Tongue (tissue), 1 donor: Measurements from ENCODE around the gene TARP.
"Not testable (repeated sequence)": the region's sequence is repeated elsewhere in the genome, so short reads cannot be mapped to it uniquely, and the experiment has no call there.

Experiments
- DNase-seq: peaks from one replicate; pipeline ENCODE4 v3.0.0-alpha.2; 2015

Gene TARP

DNA sequence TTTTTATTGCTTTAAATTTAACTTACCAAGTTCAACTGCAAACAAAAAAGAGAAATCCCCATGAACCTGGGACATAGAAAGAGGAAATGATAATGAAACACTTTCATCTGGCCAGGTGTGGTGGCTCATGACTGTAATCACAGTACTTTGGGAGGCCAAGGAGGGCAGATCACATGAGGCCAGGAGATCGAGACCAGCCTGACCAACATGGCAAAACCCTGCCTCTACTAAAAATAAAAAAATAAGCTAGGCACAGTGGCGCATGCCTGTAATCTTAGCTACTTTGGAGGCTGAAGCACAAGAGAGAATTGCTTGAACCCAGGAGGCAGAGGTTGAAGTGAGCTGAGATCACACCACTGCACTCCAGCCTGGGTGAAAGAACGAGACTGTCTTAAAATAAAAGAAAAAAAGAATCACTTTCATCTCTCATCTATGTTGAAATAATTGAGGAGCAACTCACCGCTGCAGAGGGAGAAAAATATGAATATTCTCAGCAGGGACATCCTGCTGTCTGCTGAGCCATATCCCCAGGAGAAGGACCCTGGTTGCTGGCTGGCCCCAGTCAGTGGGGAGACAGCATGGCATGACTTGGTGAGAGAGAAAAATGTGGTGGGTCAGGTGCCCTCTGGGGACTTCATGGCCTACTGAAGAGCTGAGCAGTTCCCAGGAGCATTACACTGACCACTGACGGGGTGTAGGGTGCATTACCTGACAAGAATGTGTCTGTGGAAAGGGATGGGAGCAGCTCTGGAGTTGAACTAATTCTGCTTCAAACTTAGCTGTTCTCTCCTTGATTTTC lies 22.8 kb upstream of the TARP start:
- DNase-seq: no peak

DNA sequence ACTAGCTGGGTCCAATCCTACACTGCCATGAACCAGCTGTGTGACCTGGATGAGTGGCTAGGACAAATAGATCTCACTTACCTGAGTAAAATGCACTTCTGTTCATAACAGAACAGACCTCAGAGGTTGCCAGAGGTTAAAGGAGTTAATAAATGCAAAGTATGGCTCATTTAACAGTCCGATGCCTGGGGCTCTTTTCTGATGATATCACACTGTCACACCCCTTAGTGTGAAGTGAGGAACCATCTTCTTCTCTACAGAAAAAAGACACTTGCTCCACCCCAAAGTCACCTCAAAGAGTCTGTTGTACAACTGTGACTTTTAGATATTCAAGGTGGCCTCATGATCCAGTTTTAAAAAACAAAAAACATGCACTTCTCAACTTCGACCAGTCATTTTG lies 21.5 kb upstream of the TARP start:
- DNase-seq: no peak

DNA sequence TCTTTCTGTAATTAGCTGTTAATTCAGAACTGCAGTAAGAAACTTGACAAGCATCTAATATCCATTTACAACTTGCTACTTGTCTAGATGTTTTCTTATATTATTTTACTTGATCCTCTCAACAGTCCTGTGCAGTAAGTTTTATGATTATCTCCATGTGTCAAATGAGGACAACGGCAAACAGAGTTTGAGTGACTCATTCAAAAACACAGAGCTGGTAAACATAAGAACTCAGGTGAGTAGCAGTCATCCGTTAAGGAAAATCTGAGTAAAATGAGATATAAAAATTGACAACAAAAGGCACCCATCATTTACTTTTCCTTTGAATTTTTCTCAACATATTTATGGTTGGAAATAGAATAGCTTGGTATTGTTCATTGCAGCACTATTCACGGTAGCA lies 19.0 kb upstream of the TARP start:
- no peak for DNase-seq

DNA sequence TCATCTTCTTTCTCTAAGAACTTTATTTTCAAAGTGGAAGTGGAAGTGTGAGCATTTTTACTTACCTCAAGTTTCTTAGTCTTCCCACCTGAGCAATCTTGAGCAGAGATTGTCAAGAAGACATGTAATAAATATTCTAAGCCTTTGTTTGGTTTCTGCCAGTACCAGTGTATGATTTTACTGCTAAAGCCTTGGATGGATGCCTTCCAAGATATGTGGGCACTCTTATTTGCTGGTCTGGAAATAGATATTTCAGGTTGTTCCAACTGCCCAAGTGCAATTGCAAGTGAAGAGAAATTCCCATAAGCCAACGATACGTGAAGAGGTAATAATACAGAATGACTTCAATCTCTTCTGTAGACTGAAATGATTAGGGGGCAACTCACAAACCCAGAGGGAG lies 18.2 kb upstream of the TARP start:
- DNase-seq: no peak

DNA sequence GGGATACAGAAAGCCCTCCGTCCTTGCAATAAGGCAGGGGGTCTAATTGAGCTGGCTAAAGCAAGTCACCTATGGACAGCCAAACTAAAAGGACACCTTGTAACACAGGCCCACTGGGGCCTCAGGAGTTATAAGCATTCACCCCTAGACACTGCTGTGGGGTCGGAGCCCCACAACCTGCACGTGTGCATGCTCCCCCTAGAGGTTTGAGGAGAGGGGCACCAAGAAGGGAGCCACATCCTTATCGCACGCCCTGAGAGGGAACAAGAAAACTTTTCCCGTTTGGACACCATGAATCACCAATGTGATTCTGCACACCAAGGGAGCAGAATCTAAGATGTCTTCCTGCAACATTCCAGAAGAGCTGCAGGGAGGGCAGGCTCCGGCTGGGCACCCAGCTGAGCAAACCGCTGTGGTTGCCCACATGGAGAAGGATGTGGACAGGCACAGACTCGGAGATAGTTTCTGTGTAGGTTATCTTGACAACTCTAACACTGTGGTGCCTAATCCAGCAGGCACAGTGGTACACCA lies 17.7 kb upstream of the TARP start:
- DNase-seq: no peak

DNA sequence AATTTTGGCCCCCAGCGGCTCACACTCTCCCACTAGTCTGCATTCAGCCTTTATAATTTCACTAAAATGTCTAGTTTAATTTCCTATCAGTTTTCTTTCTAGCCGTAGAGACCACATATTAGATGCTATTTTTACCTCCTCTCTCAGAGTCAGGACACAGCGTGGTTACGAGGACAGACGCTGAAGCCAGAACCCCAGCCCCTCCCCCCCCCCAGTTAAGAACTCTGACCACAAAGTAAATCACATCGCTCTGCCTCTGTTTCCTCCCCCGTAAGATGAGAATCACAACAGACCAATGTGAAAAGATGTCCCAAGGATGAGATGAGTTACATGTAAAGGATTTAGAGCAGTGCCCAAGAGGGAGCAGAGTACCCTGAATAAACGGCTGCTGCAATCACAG lies 11.1 kb upstream of the TARP start:
- DNase-seq: no peak

DNA sequence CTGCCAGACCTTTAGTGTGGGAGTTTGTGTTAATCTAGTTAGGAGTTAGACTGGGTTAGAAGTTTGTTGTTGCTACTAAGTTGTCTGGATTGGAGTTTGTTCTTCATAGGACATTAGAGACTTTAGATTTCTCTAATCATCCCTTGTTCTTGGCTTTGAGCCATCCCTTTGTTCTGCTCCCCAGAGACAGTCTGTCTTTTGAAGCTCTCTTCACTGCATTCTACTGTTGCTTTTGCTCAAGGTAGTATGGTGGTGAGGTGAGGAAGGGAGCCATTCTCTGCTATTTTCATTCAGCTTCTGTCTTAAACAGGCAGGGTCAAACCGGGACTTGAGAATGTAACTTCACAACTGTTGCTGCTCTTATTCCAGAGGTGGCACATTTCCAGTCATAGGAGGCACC lies 10.4 kb upstream of the TARP start:
- no peak for DNase-seq

DNA sequence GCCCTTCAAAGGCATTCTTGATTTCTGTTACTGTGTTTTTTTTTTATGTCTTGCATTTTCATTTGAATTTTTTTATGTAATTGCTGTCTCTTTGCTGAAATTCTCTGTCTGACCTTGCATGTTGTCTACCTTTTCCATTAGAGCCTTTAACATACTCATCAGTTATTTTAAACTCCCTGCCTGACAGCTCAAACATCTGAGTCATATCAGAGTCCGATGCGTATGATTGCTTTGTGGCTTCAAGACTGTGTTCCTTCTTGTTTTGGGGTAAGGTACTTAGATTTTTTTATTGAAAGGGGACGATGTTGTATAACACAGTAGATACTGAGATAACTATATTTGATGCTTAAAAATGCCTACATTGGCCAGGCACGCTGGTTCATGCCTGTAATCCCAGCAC lies 9.7 kb upstream of the TARP start:
- DNase-seq: no peak

DNA sequence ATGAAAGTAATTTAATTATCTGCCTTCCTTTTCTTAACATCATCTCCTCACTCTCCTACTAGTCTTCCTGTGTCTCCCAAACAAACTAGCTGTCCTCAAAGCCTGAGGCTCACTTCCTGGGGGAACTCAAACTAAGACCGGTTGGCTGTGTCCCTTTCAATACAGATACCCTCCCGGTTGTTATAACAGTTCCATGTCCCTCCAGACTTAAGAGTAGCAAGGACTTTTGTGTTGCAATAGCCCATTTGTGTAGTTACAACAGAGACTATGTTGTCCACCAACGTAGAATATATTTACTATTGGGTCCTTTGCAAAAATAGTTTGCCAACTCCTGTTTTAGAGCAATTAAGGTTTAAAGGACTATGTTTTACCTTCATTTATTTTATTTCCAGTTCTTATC lies 8.6 kb upstream of the TARP start:
- no peak for DNase-seq

DNA sequence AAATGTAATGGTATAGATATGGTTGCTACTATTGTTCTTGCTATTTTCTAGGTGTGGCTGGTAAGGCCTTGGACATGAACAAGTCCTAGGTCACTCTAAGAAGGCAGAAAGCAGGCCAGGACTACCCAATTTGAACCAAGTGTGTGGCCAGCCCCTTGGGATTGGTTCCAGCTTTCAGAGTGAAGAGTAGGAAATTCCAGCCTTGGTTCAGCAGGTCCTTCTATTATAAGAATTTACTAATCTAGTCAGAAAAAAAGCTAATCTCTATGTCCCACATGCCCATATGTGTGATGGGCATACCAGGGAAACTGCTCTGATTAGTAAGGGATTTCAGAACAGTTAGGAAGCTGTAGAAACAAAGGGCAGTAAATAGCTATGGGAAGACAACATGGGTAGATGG lies 7.8 kb upstream of the TARP start:
- DNase-seq: no peak

DNA sequence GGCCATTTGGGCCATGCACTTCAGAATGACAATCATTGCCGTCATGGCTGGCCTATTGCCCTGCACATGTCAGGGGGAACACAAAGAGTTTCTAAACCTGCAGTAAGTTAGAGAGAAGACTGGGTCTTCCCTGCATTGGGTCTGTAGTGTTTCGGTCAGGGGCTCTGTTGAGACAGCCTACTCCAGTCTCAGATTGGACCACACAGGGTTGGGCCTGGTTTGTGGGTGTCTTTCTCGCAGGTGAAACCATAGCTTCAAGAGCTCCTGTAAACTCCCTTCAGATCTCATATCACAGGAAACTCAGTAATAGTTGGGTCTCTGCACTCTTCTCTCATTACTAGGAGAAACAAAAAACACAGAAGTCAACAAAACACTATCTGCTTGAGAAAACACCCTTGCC lies 7.3 kb upstream of the TARP start:
- DNase-seq: no peak

DNA sequence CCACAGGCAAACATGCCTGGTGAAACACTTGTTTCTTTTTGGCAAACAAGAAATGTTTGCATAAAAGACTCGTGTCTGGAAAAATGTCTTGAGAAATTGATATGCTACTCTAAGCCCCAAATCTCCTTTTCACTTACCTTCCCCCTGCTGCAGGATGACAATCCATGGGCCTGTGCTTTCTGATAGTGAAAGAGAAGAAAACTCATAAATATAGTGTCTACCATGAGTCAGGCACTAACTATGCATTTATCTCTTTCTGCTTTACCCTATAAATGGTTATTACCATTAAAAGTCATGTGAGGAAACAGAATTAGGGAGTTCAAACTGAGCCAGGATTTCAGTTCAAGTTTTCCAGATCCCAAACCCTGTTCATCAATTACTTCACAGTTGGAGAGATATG lies 6.6 kb upstream of the TARP start:
- DNase-seq: no peak

DNA sequence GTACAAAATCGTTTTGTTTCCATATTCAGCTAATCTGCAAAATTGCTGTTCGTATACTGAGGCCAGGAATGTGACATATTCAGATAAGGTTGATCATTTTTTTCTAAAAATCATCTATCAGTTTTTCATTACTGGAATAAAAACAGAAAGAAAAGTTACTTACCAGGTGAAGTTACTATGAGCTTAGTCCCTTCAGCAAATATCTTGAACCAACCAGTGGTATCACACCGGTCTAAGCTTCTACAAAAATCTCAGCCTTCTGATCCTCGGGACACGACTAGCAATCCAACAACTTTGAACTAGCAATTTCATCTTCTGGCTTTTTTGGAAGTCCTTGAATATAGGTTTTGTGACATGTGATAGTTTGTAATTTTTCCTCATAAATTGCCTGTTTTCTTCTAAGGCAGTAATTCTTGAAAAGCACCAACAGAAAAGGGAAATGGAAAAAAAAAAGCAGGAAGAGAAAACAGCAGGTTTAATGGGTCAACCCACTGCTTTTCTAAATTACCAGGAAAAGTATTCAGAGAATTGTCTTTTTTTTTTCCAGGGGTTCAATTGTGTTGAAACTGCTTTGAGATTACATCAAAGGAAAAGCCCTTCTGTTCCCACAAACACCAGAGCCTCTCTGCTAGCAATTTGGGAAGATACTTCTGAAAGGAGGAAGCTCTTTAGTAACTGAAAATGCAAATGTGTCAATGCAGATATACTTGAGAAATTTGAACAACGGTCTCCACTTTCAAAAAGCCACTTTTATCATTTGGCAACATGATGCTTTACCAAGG lies 2.9 kb upstream of the TARP start:
- no peak for DNase-seq

DNA sequence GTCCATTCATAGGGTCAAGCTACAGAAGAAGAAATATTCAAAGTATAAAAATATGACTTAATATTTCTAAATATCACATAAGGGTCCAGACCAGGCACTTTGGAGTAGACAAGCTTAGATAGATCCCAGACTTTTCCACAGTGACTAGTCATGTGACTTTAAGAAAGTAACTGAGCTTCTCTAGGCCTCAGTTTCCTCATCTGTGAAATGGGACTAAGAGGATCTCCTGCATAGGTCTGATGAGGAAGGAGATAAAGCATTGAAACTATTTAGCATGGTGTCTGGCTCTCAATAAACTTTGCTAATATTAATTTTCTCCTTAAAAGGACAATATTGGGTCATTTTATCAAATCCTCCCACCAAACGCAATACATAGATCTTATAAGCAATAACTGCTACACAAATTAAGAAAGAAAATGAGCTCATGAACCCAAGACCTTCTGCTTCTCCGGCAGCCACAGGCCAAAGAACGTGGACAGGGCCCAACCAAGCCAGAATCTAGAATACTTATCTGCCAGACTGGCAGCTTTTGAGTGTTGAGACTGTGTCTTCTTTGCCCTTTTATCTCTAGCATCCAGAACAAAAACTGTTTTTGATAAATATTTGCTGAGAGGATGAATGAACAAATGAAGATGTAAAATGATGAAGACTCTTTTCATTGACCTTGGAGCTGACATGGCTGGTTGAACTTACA lies 1.6 kb upstream of the TARP start:
- DNase-seq: no peak

DNA sequence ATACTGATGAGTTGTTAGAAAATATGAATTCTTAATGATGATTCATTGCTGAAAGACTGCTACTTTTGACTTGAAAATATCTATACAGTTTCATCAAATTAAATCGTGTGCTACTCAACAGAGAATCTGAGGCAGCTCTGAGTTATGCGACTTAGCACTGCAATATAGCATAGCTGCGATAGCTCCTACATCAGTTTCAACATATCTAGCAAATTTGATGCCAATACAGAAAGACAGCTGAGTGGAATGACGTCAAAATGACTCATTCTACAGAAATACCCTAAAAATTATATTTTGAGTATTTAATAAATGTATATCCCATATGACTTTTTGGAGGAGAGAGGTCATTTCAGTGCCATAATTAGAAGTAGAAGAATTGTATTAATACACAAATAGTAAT lies 1.1 kb upstream of the TARP start:
- DNase-seq: no peak

DNA sequence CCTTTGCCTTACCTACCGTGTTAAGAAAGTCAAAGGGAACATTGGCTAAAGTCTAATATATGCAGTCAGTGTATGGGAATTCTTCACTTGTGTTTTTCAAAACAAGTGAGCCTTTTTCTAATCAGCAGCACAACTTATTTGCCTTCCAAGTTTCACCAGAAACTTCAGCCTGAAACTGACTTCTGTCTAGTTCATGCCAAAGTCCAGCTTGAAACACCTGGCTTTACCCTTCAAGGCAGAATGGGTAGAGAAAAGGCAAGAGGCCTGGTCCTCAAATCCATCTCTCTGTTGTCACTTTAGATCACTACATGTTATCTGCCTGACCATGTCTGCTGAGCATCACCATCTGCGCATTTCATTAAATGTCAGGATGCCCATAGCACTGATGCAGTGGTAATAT lies 3.0 kb downstream of the TARP start:
- not testable (repeated sequence) for DNase-seq

DNA sequence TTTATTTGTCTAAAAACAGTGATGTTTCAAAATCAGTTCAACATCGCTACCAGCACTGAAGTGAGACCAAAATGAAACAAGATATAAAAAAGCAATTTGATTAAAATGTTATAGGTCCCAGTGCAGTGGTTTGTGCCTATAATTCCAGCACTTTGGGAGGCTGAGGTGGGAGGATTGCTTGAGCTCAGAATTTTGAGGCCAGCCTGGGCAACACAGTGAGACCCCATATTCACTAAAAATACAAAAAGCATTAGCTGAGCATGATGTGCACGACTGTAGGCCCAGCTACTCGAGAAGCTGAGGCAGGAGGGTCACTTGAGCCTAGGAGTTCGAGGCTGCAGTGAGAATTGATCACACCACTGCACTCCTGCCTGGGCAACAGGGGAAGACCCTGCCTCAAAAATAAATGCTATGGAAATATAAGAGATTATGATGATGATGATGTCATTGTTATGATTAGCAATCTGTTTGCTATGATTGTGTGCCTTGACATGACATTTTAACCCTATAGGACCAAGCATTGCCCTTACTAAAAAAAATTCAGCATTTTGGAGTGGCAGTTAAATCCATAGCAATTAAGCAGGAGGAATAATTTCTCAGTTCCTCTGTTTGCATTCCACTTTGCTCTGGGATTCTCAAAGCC lies 3.6 kb downstream of the TARP start:
- not testable (repeated sequence) for DNase-seq

DNA sequence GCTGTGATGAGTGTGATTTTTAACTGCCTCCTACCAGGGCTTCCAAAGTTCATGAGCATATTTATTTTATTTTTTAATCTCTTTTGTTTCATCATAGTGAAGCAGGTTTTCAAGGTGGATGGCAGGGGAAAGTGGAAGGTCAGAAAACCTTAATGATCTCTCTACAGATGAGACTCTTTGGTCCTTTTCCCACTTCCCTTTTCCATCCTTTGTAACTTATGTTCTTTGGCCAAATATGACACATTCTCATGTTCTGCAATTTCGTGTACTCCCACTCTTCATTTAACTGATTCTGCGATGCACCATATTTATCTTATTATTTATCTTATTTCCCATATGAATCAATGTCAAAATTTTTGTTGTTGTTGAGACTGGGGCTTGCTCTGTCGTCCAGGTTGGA lies 7.5 kb downstream of the TARP start:
- DNase-seq: not testable (repeated sequence)

DNA sequence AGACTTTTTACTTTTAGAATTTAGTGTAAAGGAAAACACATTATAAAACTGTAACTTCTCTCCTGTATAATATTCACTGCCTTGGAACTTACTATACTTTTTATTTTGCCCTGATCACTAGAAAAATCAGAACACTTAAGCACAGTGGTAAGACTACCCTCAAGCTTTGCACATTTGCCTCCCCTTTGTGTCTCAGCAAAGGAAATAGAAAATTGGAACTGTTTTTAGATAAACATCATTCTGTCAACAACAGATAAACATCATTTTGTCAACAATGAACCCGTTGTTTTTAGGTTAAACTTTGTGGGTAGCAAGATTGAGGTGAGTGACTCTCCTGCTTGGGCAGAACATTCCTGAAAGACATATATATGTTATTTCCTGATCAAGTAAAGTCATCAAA lies 8.8 kb downstream of the TARP start:
- not testable (repeated sequence) for DNase-seq

DNA sequence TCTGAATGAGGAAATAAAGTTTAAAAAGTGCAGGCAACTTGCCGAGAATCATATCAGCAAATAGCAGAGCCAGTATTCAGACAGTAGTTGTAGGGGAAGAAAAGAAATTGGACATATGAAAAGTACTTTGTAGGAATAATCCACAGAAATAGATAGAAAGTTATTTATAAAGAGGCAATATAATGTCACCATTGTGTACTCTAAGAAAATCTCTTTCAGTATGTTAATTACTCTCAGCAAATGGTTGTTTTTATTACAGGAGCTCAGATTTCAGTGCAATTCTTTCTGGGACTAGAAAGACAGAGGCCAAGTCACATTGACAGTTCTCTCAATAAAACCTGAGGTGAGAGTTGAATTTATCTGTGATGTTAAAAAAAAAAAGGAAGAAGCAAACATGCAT lies 10.2 kb downstream of the TARP start:
- not testable (repeated sequence) for DNase-seq

DNA sequence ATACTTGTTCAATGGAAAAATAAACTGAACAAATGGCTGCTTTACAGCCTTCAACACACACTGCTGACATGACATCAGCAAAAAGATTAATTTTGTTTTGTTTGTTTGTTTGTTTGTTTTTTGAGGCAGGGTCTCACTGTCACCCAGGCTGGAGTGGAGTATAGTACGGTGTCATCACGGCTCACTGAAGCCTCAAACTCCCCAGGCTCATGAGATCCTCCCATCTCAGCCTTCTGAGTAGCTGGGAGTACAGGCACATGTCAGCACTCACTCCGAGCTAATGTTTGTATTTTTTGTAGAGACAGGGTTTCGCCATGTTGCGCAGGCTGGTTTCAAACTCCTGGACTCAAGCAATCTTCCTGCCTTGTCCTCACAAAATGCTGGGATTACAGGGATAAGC lies 10.9 kb downstream of the TARP start:
- no peak for DNase-seq

DNA sequence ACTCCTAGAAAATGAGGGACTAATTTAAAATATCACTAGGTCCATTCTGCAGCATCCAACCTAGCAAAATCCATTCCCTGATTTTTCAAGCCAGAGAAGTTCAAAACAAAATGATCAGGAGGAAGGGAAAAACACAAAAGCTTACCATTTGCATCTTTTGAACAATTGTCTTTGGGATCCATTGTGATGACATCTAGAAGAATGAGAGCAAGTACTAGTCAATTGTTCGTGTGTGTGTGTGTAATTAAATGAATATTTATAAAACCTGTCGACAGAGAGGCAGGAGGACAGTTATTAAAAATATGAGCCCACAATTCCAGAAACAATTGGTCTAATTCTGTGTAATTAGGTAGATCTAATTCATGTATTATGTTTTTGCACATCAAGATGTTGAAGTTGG lies 11.4 kb downstream of the TARP start:
- DNase-seq: not testable (repeated sequence)

DNA sequence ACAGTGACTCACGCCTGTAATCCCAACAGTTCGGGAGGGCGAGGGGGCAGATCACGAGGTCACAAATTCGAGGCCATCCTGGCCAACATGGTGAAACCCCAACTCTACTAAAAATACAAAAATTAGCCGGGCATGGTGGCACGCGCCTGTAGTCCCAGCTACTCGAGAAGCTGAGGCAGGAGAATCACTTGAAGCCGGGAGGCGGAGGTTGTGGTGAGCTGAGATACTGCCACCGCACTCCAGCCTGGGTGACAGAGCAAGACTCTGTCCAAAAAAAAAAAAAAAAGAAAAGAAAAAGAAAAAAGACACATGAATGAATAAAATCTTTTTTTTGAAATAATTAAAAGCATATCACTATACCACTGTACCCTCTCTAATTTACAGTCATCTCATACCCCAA lies 11.8 kb downstream of the TARP start:
- not testable (repeated sequence) for DNase-seq
